ENCODE data around the gene FKBP2.
A peak's percentile ranks its signal among the peaks of the same experiment; 100 is the strongest.

FKBP2 gene

GRCh38 chr11:64225608-64226506 is 15.0 kb upstream of the FKBP2 start, which contains the start of the genes NUDT22 and TRPT1:
TSS of gene NUDT22 (plus strand) at chr11:64226274. CDS start at chr11:64226653, 379 bp downstream.
TSS of gene TRPT1 (minus strand) at chr11:64226186. CDS start at chr11:64225860, 326 bp downstream.
- TF ChIP-seq Cebpa-rat (IDR thresholded peaks at IDR 0.05), result no peak
- Histone ChIP-seq H3K27me3 (no peaks in the 10 kb centered on the region), H3K27ac (peak within 1 kb of the TSS; percentile 95), H3K4me2 (peak within 1 kb of the TSS; percentile 99), H3K4me3 (peak within 1 kb of the TSS; percentile 79), H3K36me3 (peaks cover 42% of the 10 kb centered on the region), H4K20me1 (peaks cover 32% of the 10 kb centered on the region), H3K4me1 (peaks cover 67% of the 10 kb centered on the region), H3K9ac (peak within 1 kb of the TSS; percentile 89), H3K9me3 (no peaks in the 10 kb centered on the region)

- no peaks in the 10 kb centered on the region for H3K9me3 ChIP-seq
- H3K4me1 ChIP-seq, result peaks cover 74% of the 10 kb centered on the region
- peak overlapping the region; percentile 89 for H3K9ac ChIP-seq
- no peak for TF ChIP-seq Cebpa-rat (IDR thresholded peaks at IDR 0.05)
- H3K4me2 ChIP-seq, result peak overlapping the region; percentile 99
- H3K27ac ChIP-seq, result peak overlapping the region; percentile 95
- H3K36me3 ChIP-seq, result peaks cover 34% of the 10 kb centered on the region
- peak overlapping the region; percentile 79 for H3K4me3 ChIP-seq
- H4K20me1 ChIP-seq, result peaks cover 28% of the 10 kb centered on the region
- H3K27me3 ChIP-seq, result no peaks in the 10 kb centered on the region
Measured at GRCh38 chr11:64226507-64227051, 14.3 kb upstream of the FKBP2 start.

- H4K20me1 ChIP-seq, result peaks cover 28% of the 10 kb centered on the region
- H3K4me3 ChIP-seq, result peak overlapping the region; percentile 79
- H3K9ac ChIP-seq, result peak overlapping the region; percentile 89
- peaks cover 82% of the 10 kb centered on the region for H3K4me1 ChIP-seq
- H3K27me3 ChIP-seq, result no peaks in the 10 kb centered on the region
- TF ChIP-seq Cebpa-rat (IDR thresholded peaks at IDR 0.05), result no peak
- H3K9me3 ChIP-seq, result no peaks in the 10 kb centered on the region
- peak overlapping the region; percentile 99 for H3K4me2 ChIP-seq
- H3K36me3 ChIP-seq, result peaks cover 25% of the 10 kb centered on the region
- peak overlapping the region; percentile 95 for H3K27ac ChIP-seq
Measured at GRCh38 chr11:64227405-64227956, 13.4 kb upstream of the FKBP2 start.

GRCh38 chr11:64229090-64229743 is 11.7 kb upstream of the FKBP2 start:
- Histone ChIP-seq H3K36me3 (peaks cover 8% of the 10 kb centered on the region), H3K4me2 (peak overlapping the region; percentile 99), H3K27me3 (no peaks in the 10 kb centered on the region), H4K20me1 (peaks cover 13% of the 10 kb centered on the region), H3K27ac (peak overlapping the region; percentile 87), H3K9ac (peak overlapping the region; percentile 81), H3K9me3 (no peaks in the 10 kb centered on the region), H3K4me3 (peak overlapping the region; percentile 77), H3K4me1 (peaks cover 81% of the 10 kb centered on the region)
- TF ChIP-seq Cebpa-rat (IDR thresholded peaks at IDR 0.05), result no peak

GRCh38 chr11:64229744-64230170 is 11.1 kb upstream of the FKBP2 start:
- Histone ChIP-seq H3K9ac (peak overlapping the region; percentile 81), H4K20me1 (peaks cover 8% of the 10 kb centered on the region), H3K4me1 (peaks cover 76% of the 10 kb centered on the region), H3K4me2 (peak overlapping the region; percentile 99), H3K36me3 (0 out of 2 replicates have a peak, but pooled peaks cover 3% of the 10 kb centered on the region), H3K27ac (peak overlapping the region; percentile 87), H3K27me3 (no peaks in the 10 kb centered on the region), H3K9me3 (no peaks in the 10 kb centered on the region), H3K4me3 (peak overlapping the region; percentile 77)
- TF ChIP-seq Cebpa-rat (IDR thresholded peaks at IDR 0.05), result no peak

GRCh38 chr11:64230171-64230984 is 10.5 kb upstream of the FKBP2 start, which contains the start of gene DNAJC4:
TSS of gene DNAJC4 (plus strand) at chr11:64230548. CDS start at chr11:64230855, 307 bp downstream.
- Histone ChIP-seq H3K4me2 (peak within 1 kb of the TSS; percentile 99), H3K36me3 (no peaks in the 10 kb centered on the region), H3K4me3 (peak within 1 kb of the TSS; percentile 77), H4K20me1 (peaks cover 6% of the 10 kb centered on the region), H3K27me3 (no peaks in the 10 kb centered on the region), H3K27ac (peak within 1 kb of the TSS; percentile 87), H3K9ac (peak within 1 kb of the TSS; percentile 81), H3K4me1 (peaks cover 75% of the 10 kb centered on the region), H3K9me3 (no peaks in the 10 kb centered on the region)
- TF ChIP-seq Cebpa-rat (IDR thresholded peaks at IDR 0.05), result no peak

- peak overlapping the region; percentile 99 for H3K4me2 ChIP-seq
- H3K9ac ChIP-seq, result peak overlapping the region; percentile 81
- no peaks in the 10 kb centered on the region for H3K36me3 ChIP-seq
Measured at GRCh38 chr11:64230985-64231365, 9.9 kb upstream of the FKBP2 start.

GRCh38 chr11:64231546-64231945 is 9.3 kb upstream of the FKBP2 start:
- Histone ChIP-seq H3K4me3 (peak overlapping the region; percentile 77; the same call in 1 of the 2 replicates), H3K36me3 (no peaks in the 10 kb centered on the region), H4K20me1 (peaks cover 12% of the 10 kb centered on the region), H3K27me3 (no peaks in the 10 kb centered on the region), H3K9ac (peak overlapping the region; percentile 32), H3K4me2 (peak overlapping the region; percentile 99), H3K9me3 (no peaks in the 10 kb centered on the region), H3K4me1 (peaks cover 80% of the 10 kb centered on the region), H3K27ac (peak overlapping the region; percentile 51)
- TF ChIP-seq Cebpa-rat (IDR thresholded peaks at IDR 0.05), result no peak

More at GRCh38 chr11:64230985-64231365, 9.9 kb upstream of the FKBP2 start:
- peaks cover 77% of the 10 kb centered on the region for H3K4me1 ChIP-seq
- no peaks in the 10 kb centered on the region for H3K27me3 ChIP-seq
- H3K4me3 ChIP-seq, result peak overlapping the region; percentile 77
- no peaks in the 10 kb centered on the region for H3K9me3 ChIP-seq
- no peak for TF ChIP-seq Cebpa-rat (IDR thresholded peaks at IDR 0.05)
- peak overlapping the region; percentile 87 for H3K27ac ChIP-seq
- H4K20me1 ChIP-seq, result peaks cover 10% of the 10 kb centered on the region

Measured in BLaER1 (cell line).